GM18867 (cell line): ENCODE results near the gene OSBP2.

ENCODE experiments used
- ATAC-seq: cut with Tn5 transposase; IDR thresholded peaks from one replicate; pipeline ENCODE4 v1.9.1; 2021; ENCODE audit warnings: mild to moderate bottlenecking, moderate library complexity; ENCODE audit not compliant: unreplicated experiment

The OSBP2 gene, protein sequence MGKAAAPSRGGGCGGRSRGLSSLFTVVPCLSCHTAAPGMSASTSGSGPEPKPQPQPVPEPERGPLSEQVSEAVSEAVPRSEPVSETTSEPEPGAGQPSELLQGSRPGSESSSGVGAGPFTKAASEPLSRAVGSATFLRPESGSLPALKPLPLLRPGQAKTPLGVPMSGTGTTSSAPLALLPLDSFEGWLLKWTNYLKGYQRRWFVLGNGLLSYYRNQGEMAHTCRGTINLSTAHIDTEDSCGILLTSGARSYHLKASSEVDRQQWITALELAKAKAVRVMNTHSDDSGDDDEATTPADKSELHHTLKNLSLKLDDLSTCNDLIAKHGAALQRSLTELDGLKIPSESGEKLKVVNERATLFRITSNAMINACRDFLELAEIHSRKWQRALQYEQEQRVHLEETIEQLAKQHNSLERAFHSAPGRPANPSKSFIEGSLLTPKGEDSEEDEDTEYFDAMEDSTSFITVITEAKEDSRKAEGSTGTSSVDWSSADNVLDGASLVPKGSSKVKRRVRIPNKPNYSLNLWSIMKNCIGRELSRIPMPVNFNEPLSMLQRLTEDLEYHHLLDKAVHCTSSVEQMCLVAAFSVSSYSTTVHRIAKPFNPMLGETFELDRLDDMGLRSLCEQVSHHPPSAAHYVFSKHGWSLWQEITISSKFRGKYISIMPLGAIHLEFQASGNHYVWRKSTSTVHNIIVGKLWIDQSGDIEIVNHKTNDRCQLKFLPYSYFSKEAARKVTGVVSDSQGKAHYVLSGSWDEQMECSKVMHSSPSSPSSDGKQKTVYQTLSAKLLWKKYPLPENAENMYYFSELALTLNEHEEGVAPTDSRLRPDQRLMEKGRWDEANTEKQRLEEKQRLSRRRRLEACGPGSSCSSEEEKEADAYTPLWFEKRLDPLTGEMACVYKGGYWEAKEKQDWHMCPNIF

DNA sequence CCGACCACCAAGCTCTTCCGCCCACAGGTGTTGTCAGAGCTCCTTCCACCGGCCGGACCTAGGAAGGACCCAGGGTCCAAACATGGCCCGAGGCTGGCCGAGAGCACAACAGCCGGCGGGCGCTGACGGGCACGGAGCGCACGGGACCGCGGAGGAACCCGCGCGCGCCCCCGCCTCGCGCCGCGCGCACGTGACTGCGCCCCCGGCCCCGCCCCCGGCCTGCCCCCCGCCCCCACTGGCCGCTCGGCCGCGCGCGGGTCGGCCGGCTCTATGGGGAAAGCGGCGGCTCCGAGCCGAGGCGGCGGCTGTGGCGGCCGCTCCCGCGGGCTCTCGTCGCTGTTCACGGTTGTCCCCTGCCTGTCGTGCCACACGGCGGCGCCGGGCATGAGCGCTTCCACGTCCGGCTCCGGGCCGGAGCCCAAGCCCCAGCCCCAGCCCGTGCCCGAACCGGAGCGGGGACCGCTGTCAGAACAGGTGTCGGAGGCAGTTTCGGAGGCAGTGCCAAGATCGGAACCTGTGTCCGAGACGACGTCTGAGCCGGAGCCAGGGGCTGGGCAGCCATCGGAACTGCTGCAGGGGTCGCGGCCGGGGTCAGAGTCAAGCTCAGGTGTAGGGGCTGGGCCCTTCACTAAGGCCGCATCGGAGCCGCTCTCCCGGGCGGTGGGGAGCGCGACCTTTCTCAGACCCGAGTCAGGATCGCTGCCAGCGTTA lies at the start of gene OSBP2:
OSBP2 (plus strand) TSS at position 235 of the 711 bp plus-strand sequence; CDS start at position 271, 36 bp downstream.
- no peak for ATAC-seq

DNA sequence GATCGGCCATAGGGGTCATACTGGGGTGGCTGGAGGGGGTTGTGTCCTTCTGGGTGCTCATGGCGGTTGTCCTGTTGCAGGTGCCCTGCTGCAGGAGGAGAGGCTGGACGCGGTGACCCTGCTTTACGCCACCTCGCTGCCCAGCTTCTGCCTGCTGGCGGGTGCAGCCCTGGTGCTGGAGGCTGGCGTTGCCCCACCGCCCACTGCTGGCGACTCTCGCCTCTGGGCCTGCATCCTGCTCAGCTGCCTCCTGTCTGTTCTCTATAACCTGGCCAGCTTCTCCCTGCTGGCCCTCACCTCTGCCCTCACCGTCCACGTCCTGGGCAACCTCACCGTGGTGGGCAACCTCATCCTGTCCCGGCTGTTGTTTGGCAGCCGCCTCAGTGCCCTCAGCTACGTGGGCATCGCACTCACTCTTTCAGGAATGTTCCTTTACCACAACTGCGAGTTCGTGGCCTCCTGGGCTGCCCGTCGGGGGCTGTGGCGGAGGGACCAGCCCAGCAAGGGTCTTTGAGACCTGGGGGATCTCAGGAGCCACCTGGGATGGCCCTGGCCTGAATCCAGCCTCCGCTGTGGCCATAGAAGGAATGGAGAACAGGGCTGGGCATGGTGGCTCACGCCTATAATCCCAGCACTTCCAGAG lies 48.0 kb upstream of the OSBP2 start:
- ATAC-seq, result no peak

DNA sequence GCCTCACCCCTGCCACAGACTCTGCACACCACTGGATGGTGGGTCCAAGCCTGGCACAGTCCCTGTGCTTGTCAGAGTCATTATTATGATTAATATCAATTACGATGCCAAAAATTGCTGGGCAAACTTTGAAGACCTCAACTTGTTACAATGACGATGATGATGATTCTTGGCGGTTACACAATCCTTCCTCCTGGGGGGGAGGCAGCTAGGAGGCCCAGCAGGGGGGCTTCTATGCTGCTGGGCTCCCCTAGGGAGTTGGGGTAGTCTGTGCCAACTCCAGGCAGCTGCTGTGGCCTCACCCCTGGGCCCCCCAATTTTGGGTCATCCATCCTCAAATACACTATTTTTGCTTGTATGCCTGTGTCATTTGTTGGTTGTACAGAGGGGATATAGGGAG lies 47.1 kb upstream of the OSBP2 start:
- ATAC-seq, result no peak

DNA sequence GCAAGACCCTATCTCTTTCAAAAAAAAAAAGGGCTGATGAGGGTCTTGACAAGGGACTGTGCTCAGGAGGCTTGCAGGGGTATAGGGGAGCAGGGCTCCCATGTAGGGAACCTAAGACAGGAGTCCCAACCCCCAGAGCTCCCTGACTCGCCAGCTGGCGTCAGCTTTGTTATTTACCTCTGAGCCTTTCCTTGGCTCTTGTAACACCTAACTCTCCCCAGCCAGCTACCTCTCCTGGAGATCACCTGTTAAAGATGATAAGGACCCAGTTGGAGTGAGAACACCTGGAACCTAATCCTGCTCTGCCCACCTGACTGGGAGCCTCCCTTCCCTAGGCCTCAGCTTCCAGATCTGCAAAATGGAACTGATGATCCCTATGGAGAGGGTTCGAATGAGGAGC lies 45.8 kb upstream of the OSBP2 start:
- no peak for ATAC-seq

- ATAC-seq, result peak; percentile 60
Observed at GRCh38 chr22:30649430-30650007, 45.2 kb upstream of the OSBP2 start.

DNA sequence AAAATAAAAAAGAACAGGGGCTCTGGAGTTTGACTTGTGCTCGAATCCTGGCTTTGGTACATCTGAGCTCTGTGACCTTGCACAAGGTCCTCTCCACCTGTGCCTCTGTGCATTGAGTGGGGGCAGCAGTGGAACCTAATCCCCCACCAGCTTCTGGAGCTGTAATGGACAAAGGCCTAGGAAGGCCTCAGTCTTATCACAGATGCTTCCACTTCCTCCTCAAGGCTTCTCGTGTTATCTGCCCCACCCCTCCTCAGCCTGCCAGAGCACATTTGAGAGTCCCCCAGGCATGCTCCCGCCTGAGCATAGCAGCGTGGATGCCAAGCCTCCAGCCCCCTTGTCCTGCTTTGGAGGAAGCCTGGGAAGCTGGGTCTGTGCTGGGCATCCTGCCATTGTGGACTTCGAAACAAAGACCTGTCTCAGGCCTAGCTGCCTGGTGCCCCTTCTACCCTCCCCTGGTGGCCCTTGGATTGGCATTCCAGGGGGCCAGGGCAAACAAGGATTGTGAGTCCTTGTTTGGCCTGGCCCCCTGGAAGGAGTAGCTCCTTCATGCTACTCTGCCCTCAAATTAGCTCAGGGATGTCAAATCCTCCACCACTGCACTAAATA lies 44.1 kb upstream of the OSBP2 start:
- ATAC-seq, result no peak

- no peak for ATAC-seq
Observed at GRCh38 chr22:30652852-30653251, 41.8 kb upstream of the OSBP2 start.

DNA sequence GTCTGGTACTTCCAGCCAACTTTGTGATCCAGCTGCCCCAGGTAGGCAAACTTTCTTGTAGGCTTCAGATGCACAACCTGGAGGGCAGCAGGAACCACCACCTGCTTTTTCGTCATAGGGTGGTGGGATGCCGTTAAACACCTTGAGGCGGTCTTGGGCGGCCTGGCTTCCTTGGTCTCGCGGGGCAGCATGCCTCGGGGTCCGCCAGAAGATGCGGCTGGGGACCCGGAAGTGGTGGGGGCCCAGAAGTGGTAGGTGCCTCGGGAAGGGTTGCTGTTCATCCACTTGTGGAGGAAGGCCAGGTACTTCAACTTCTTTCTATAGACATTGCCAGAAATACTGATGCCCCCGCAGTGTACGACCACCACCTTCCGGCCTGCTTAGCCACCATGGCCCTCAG lies 40.3 kb upstream of the OSBP2 start:
- ATAC-seq, result no peak

- no peak for ATAC-seq
Observed at GRCh38 chr22:30655532-30655931, 39.1 kb upstream of the OSBP2 start.

GRCh38 chr22:30662040-30662439 lies 32.6 kb upstream of the OSBP2 start:
- ATAC-seq, result no peak

GRCh38 chr22:30664798-30665197 lies 29.9 kb upstream of the OSBP2 start:
- no peak for ATAC-seq

GRCh38 chr22:30665266-30665665 lies 29.4 kb upstream of the OSBP2 start:
- no peak for ATAC-seq

- no peak for ATAC-seq
Observed at GRCh38 chr22:30665786-30666185, 28.9 kb upstream of the OSBP2 start.

- ATAC-seq, result peak; percentile 10
Observed at GRCh38 chr22:30667107-30667493, 27.6 kb upstream of the OSBP2 start.

GRCh38 chr22:30667494-30668385 lies 26.9 kb upstream of the OSBP2 start, which contains the start of gene DUSP18:
Gene DUSP18, minus strand, starts transcription at chr22:30667875. Its CDS starts 3,872 bp downstream, at chr22:30664003.
- ATAC-seq, result peak; percentile 92

GRCh38 chr22:30668386-30668710 lies 26.3 kb upstream of the OSBP2 start:
- no peak for ATAC-seq

GRCh38 chr22:30671071-30671470 lies 23.6 kb upstream of the OSBP2 start:
- no peak for ATAC-seq

- ATAC-seq, result no peak
Observed at GRCh38 chr22:30673136-30673535, 21.5 kb upstream of the OSBP2 start.

GRCh38 chr22:30674482-30674881 lies 20.2 kb upstream of the OSBP2 start:
- ATAC-seq, result no peak
